Sigmoid colon (tissue), 4 donors: ENCODE results near the gene RAF1.

Source experiments
- CTCF ChIP-seq, 4 experiments: fragments of 450-650 bp in 3 of 4; fragments of 200-600 bp in 1 of 4; IDR thresholded peaks; one replicate each; pipeline ENCODE4 v1.5.1; 2016 to 2019; ENCODE audit warnings: antibody characterized with exemption in 4 of 4, mild to moderate bottlenecking in 3 of 4, moderate library complexity in 2 of 4
- EP300 ChIP-seq, 4 donors: sonication (generic); formaldehyde crosslinking; IDR thresholded peaks; one replicate each; pipeline ENCODE4 v1.6.1; 2017; ENCODE audit warnings: antibody characterized with exemption in 4 of 4
- POLR2A ChIP-seq, 2 donors: fragments of 450-650 bp; IDR thresholded peaks; one replicate each; pipeline ENCODE4 v1.6.1; 2016; ENCODE audit warnings: antibody characterized with exemption in 2 of 2, mild to moderate bottlenecking in 2 of 2, moderate library complexity in 2 of 2

- TF ChIP-seq CTCF (IDR thresholded peaks at IDR 0.05), result no peak
- no peak for TF ChIP-seq EP300 (IDR thresholded peaks at IDR 0.05)
- TF ChIP-seq POLR2A (IDR thresholded peaks at IDR 0.05), result no peak
These were observed 102.5 kb downstream of the RAF1 start for GRCh38 chr3:12561397-12561796.
